Caco-2 (cell line): ENCODE data around the gene DYRK1A. TPM values are rescaled to one million over a fixed set of nuclear protein-coding genes. Genes with fewer than 3 reads are reported as not detected.

Source experiments
- BruUV-seq: library from RNA; stranded (reverse); fragments of 400-500 nt; replicated peaks from 2 replicates; lab custom pipeline; 2021; lab: Mats Ljungman, UMichigan
- CTCF ChIA-PET: fragments of 300-600 bp; sonication (Branson Sonifier 250); formaldehyde crosslinking; loops from one replicate; lab custom pipeline; 2022; ENCODE audit warnings: antibody characterized with exemption; lab: Charles Lee
- POLR2A ChIA-PET: fragments of 300-600 bp; sonication (Branson Sonifier 250); formaldehyde crosslinking; loops from one replicate; lab custom pipeline; 2022; ENCODE audit warnings: antibody characterized with exemption; lab: Charles Lee
- DNase-seq, 2 experiments: peaks; one replicate each; pipeline versions ENCODE4 v3.0.0 to v3.0.0-alpha.2; 2020 to 2022
- H3K27me3 ChIP-seq: replicated peaks from 2 replicates; pipeline ENCODE4 v1.6.0; 2011; ENCODE audit warnings: low read length; ENCODE audit not compliant: control insufficient read depth, insufficient read depth
- H3K36me3 ChIP-seq: 2 replicates; pipeline ENCODE4 v1.5.1; 2011; ENCODE audit warnings: low read length; ENCODE audit not compliant: control insufficient read depth, insufficient read depth
- H3K4me1 ChIP-seq: fragments of 250-450 bp; sonication (Bioruptor Pico); 2 replicates; pipeline ENCODE4 v1.5.1; 2020; ENCODE audit warnings: mild to moderate bottlenecking
- H3K4me3 ChIP-seq: 2 replicates; pipeline ENCODE4 v1.5.1; 2011; ENCODE audit warnings: low read depth, mild to moderate bottlenecking, control low read depth, low read length
- H3K9me3 ChIP-seq: fragments of 250-450 bp; sonication (Bioruptor Pico); 2 replicates; pipeline ENCODE4 v1.5.1; 2020; ENCODE audit warnings: mild to moderate bottlenecking, moderate library complexity
- H3K27ac Mint-ChIP-seq: one replicate; pipeline ENCODE4 v1.8.0; 2022; ENCODE audit warnings: mixed read lengths; ENCODE audit not compliant: unreplicated experiment
- H3K27me3 Mint-ChIP-seq: one replicate; pipeline ENCODE4 v1.8.0; 2022; ENCODE audit warnings: mixed read lengths; ENCODE audit not compliant: insufficient read depth, unreplicated experiment
- H3K36me3 Mint-ChIP-seq: one replicate; pipeline ENCODE4 v1.8.0; 2022; ENCODE audit warnings: mild to moderate bottlenecking, mixed read lengths; ENCODE audit not compliant: insufficient read depth, unreplicated experiment
- H3K4me1 Mint-ChIP-seq: one replicate; pipeline ENCODE4 v1.8.0; 2022; ENCODE audit warnings: low read depth, mixed read lengths; ENCODE audit not compliant: unreplicated experiment
- H3K4me3 Mint-ChIP-seq: one replicate; pipeline ENCODE4 v1.8.0; 2022; ENCODE audit warnings: mild to moderate bottlenecking, moderate library complexity, mixed read lengths; ENCODE audit not compliant: unreplicated experiment
- H3K9me3 Mint-ChIP-seq: one replicate; pipeline ENCODE4 v1.8.0; 2022; ENCODE audit warnings: mixed read lengths; ENCODE audit not compliant: unreplicated experiment
- CTCF ChIP-seq, 2 experiments: fragments of 200-600 bp in 1 of 2; IDR thresholded peaks; 1 replicate in 1 of 2; 2 replicates in 1 of 2; pipeline versions ENCODE4 v1.5.1 to v1.8.0; 2011 to 2022; ENCODE audit warnings: antibody characterized with exemption in 1 of 2, control low read depth in 1 of 2, inconsistent platforms in 1 of 2, low read depth in 1 of 2, low read length in 1 of 2, mild to moderate bottlenecking in 1 of 2, moderate library complexity in 1 of 2; ENCODE audit not compliant: insufficient read depth in 1 of 2, severe bottlenecking in 1 of 2, unreplicated experiment in 1 of 2
- intact Hi-C: fragments of 100-400 bp; cut with micrococcal nuclease; formaldehyde crosslinking; loops from one replicate; pipeline ENCODE4 v1.10.0; 2022; ENCODE audit not compliant: unreplicated experiment
- total RNA-seq: library from RNA; stranded (reverse); gene quantifications from 2 replicates; pipeline ENCODE4 v1.2.3, GENCODE V29; 2022

The DYRK1A gene
- total RNA-seq, 1 experiment from 2014 or later: 50.9 TPM

DNA sequence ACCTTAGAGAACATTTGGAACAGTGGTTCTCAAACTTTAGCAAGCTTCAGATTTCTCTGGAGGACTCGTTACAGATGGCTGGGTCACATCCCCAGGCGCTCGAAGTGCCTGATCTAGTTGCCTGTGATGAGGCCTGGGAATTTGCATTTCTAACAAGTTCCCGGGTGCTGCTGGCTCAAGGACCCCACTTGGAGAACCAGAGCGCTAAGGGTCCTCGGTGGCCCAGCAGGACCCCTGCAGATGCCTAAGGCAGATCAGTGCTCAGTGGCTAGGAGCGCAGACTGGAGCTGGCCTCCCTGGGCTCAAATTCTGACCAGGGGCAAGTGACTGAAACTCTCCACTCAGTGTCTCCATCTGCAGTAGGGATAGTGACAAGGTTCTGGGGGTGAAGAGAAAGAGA is 208.2 kb downstream of the DYRK1A start:
- no peaks in the 10 kb centered on the region for H3K36me3 ChIP-seq
- H3K9me3 Mint-ChIP-seq: no peaks in the 10 kb centered on the region
- BruUV-seq: no TSS peak
- no peaks in the 10 kb centered on the region for H3K36me3 Mint-ChIP-seq
- H3K4me3 ChIP-seq: no peak overlapping the region
- H3K27me3 Mint-ChIP-seq: no peaks in the 10 kb centered on the region
- intact Hi-C loops: no loop called here
- no peak overlapping the region for H3K4me3 Mint-ChIP-seq
- H3K4me1 Mint-ChIP-seq: no peaks in the 10 kb centered on the region
- no peaks in the 10 kb centered on the region for H3K4me1 ChIP-seq
- H3K9me3 ChIP-seq: peaks cover 10% of the 10 kb centered on the region
- TF ChIP-seq CTCF (IDR thresholded peaks at IDR 0.05; ENCODE audit: insufficient read depth in 1 of 2, low read depth in 1 of 2, low read length in 1 of 2, severe bottlenecking in 1 of 2, unreplicated experiment in 1 of 2): no peak
- ChIA-PET CTCF (no interaction called here), POLR2A (no interaction called here)
- no peak overlapping the region for H3K27ac Mint-ChIP-seq
- H3K27me3 ChIP-seq: no peaks in the 10 kb centered on the region
- no peak for DNase-seq

- ChIA-PET CTCF (no interaction called here), POLR2A (no interaction called here)
- Mint-ChIP-seq H3K9me3 (no peaks in the 10 kb centered on the region), H3K36me3 (no peaks in the 10 kb centered on the region), H3K4me1 (no peaks in the 10 kb centered on the region), H3K27me3 (no peaks in the 10 kb centered on the region), H3K27ac (no peak overlapping the region), H3K4me3 (no peak overlapping the region)
- DNase-seq: no peak
- Histone ChIP-seq H3K27me3 (no peaks in the 10 kb centered on the region), H3K36me3 (no peaks in the 10 kb centered on the region), H3K4me1 (no peaks in the 10 kb centered on the region), H3K9me3 (peaks cover 10% of the 10 kb centered on the region), H3K4me3 (no peak overlapping the region)
- no peak for TF ChIP-seq CTCF (IDR thresholded peaks at IDR 0.05; ENCODE audit: insufficient read depth in 1 of 2, low read depth in 1 of 2, low read length in 1 of 2, severe bottlenecking in 1 of 2, unreplicated experiment in 1 of 2)
- no TSS peak for BruUV-seq
- intact Hi-C loops: no loop called here
These were observed 209.0 kb downstream of the DYRK1A start for GRCh38 chr21:37575580-37575979.

Other genes starting within 250 kb of the DYRK1A start
- 37.9 and 40.5 TPM in 2 replicates for gene VPS26C, start 99.4 kb upstream of the DYRK1A start, total RNA-seq